Measurements from ENCODE around the gene EPHB1.

EPHB1 gene

GRCh38 chr3:134765468-134765867 lies 29.6 kb upstream of the EPHB1 start:
- TF ChIP-seq CTCF (conservative IDR thresholded peaks at IDR 0.05; ENCODE audit: control insufficient read depth, insufficient read depth, low read depth, low read length), result no peak

GRCh38 chr3:134766290-134766689 lies 28.8 kb upstream of the EPHB1 start:
- no peak for TF ChIP-seq CTCF (conservative IDR thresholded peaks at IDR 0.05; ENCODE audit: control insufficient read depth, insufficient read depth, low read depth, low read length)
- no peak for DNase-seq (ENCODE audit: low read depth)
- no peak overlapping the region for H3K4me3 ChIP-seq (ENCODE audit: control insufficient read depth, low read depth, low read length)

More at GRCh38 chr3:134765468-134765867, 29.6 kb upstream of the EPHB1 start:
- no peak overlapping the region for H3K4me3 ChIP-seq (ENCODE audit: control insufficient read depth, low read depth, low read length)
- DNase-seq (ENCODE audit: low read depth), result no peak

- H3K4me3 ChIP-seq (ENCODE audit: control insufficient read depth, low read depth, low read length), result no peak overlapping the region
- no peak for TF ChIP-seq CTCF (conservative IDR thresholded peaks at IDR 0.05; ENCODE audit: control insufficient read depth, insufficient read depth, low read depth, low read length)
- DNase-seq (ENCODE audit: low read depth), result no peak
Observed at GRCh38 chr3:134768116-134768515, 26.9 kb upstream of the EPHB1 start.

- DNase-seq (ENCODE audit: low read depth), result no peak
- no peak overlapping the region for H3K4me3 ChIP-seq (ENCODE audit: control insufficient read depth, low read depth, low read length)
- no peak for TF ChIP-seq CTCF (conservative IDR thresholded peaks at IDR 0.05; ENCODE audit: control insufficient read depth, insufficient read depth, low read depth, low read length)
Observed at GRCh38 chr3:134768837-134769236, 26.2 kb upstream of the EPHB1 start.

GRCh38 chr3:134769287-134769868 lies 25.7 kb upstream of the EPHB1 start:
- DNase-seq (ENCODE audit: low read depth), result no peak
- no peak overlapping the region for H3K4me3 ChIP-seq (ENCODE audit: control insufficient read depth, low read depth, low read length)
- TF ChIP-seq CTCF (conservative IDR thresholded peaks at IDR 0.05; ENCODE audit: control insufficient read depth, insufficient read depth, low read depth, low read length), result no peak

- H3K4me3 ChIP-seq (ENCODE audit: control insufficient read depth, low read depth, low read length), result no peak overlapping the region
- DNase-seq (ENCODE audit: low read depth), result no peak
- no peak for TF ChIP-seq CTCF (conservative IDR thresholded peaks at IDR 0.05; ENCODE audit: control insufficient read depth, insufficient read depth, low read depth, low read length)
Observed at GRCh38 chr3:134772011-134772410, 23.0 kb upstream of the EPHB1 start.

GRCh38 chr3:134772591-134772990 lies 22.5 kb upstream of the EPHB1 start:
- H3K4me3 ChIP-seq (ENCODE audit: control insufficient read depth, low read depth, low read length), result no peak overlapping the region
- DNase-seq (ENCODE audit: low read depth), result no peak
- TF ChIP-seq CTCF (conservative IDR thresholded peaks at IDR 0.05; ENCODE audit: control insufficient read depth, insufficient read depth, low read depth, low read length), result no peak

All from fibroblast of mammary gland (primary cell).